H1 (cell line): ENCODE results near the gene EML4. TPM values are rescaled to one million over a fixed set of nuclear protein-coding genes. Genes with fewer than 3 reads are reported as not detected.

Experiments
- CTCF ChIA-PET: fragments of 300-600 bp; sonication (Branson Sonifier 250); formaldehyde crosslinking; loops from one replicate; lab custom pipeline; 2021; ENCODE audit not compliant: partially characterized antibody; lab: Charles Lee
- POLR2A ChIA-PET: fragments of 300-600 bp; sonication (Branson Sonifier 250); formaldehyde crosslinking; loops from one replicate; lab custom pipeline; 2021; ENCODE audit warnings: inconsistent platforms; ENCODE audit not compliant: partially characterized antibody; lab: Charles Lee
- DNase-seq, 2 experiments: peaks; one replicate each; pipeline versions ENCODE4 v3.0.0 to v3.0.0-alpha.2; 2010 to 2022; ENCODE audit warnings: low spot score in 2 of 2, low read depth in 1 of 2, mixed read lengths in 1 of 2
- FAIRE-seq: peaks from 2 replicates; lab custom pipeline; 2011; peaks lifted over from hg19 to GRCh38; lab: Jason Lieb, UNC
- H2AFZ ChIP-seq: 2 replicates; pipeline ENCODE4 v1.8.1; 2012; ENCODE audit warnings: low read length, inconsistent platforms
- H2AK5ac ChIP-seq: 2 replicates; pipeline ENCODE4 v1.6.1; 2013; ENCODE audit warnings: low read depth, low read length
- H2BK120ac ChIP-seq: replicated peaks from 2 replicates; pipeline ENCODE3; 2013; ENCODE audit warnings: low read depth, low read length, inconsistent platforms
- H2BK12ac ChIP-seq: 2 replicates; pipeline ENCODE4 v1.6.1; 2013; ENCODE audit warnings: low read depth, low read length
- H2BK15ac ChIP-seq: 2 replicates; pipeline ENCODE4 v1.6.1; 2013; ENCODE audit warnings: low read length
- H2BK20ac ChIP-seq: 2 replicates; pipeline ENCODE4 v1.6.1; 2013; ENCODE audit warnings: low read length
- H2BK5ac ChIP-seq: 2 replicates; pipeline ENCODE4 v1.6.1; 2013; ENCODE audit warnings: low read depth, low read length
- H3K14ac ChIP-seq: 2 replicates; pipeline ENCODE4 v1.6.1; 2013; ENCODE audit warnings: inconsistent platforms; ENCODE audit not compliant: insufficient read length
- H3K18ac ChIP-seq: 2 replicates; pipeline ENCODE4 v1.6.1; 2013; ENCODE audit warnings: low read length; ENCODE audit errors: extremely low read depth
- H3K23ac ChIP-seq: 2 replicates; pipeline ENCODE4 v1.6.1; 2013; ENCODE audit warnings: inconsistent platforms; ENCODE audit not compliant: insufficient read length
- H3K23me2 ChIP-seq: 2 replicates; pipeline ENCODE4 v1.6.1; 2013; ENCODE audit warnings: low read depth, low read length
- H3K27ac ChIP-seq: 2 replicates; pipeline ENCODE4 v1.6.1; 2011; ENCODE audit warnings: low read depth, low read length, inconsistent platforms
- H3K27me3 ChIP-seq, 4 experiments: replicated peaks in 1 of 4; 1 replicate in 1 of 4; 2 replicates in 3 of 4; pipeline versions ENCODE4 v1.6.1 to v1.8.1; 2011 to 2013; ENCODE audit warnings: low read length in 3 of 4, mild to moderate bottlenecking in 3 of 4, inconsistent platforms in 2 of 4, mixed read lengths in 2 of 4, moderate library complexity in 1 of 4; ENCODE audit not compliant: control insufficient read depth in 3 of 4, insufficient read depth in 3 of 4; ENCODE audit errors: extremely low read depth in 1 of 4
- H3K36me3 ChIP-seq, 4 experiments: 2 replicates each; pipeline versions ENCODE4 v1.6.1 to v1.8.1; 2011 to 2013; ENCODE audit warnings: mild to moderate bottlenecking in 4 of 4, low read length in 3 of 4, moderate library complexity in 2 of 4, control low read depth in 1 of 4, inconsistent platforms in 1 of 4; ENCODE audit not compliant: insufficient read depth in 4 of 4, control insufficient read depth in 2 of 4
- H3K4ac ChIP-seq: replicated peaks from 2 replicates; pipeline ENCODE3; 2013; ENCODE audit warnings: low read length, low read depth, mixed read lengths, inconsistent platforms; ENCODE audit not compliant: insufficient read length
- H3K4me1 ChIP-seq, 4 experiments: replicated peaks in 1 of 4; 1 replicate in 1 of 4; 2 replicates in 3 of 4; pipeline versions ENCODE4 v1.6.1 to v1.8.1; 2011 to 2013; ENCODE audit warnings: low read length in 3 of 4, inconsistent platforms in 2 of 4, mixed read lengths in 1 of 4; ENCODE audit not compliant: insufficient read depth in 4 of 4, control insufficient read depth in 3 of 4
- H3K4me2 ChIP-seq, 2 experiments: 2 replicates each; pipeline versions ENCODE4 v1.6.1 to v1.8.1; 2011 to 2013; ENCODE audit warnings: low read depth in 2 of 2, low read length in 2 of 2, control low read depth in 1 of 2, inconsistent platforms in 1 of 2, mild to moderate bottlenecking in 1 of 2; ENCODE audit not compliant: insufficient read depth in 1 of 2
- H3K4me3 ChIP-seq, 4 experiments: fragments of 200-600, 300-600 bp in 1 of 4; sonication (generic), shearing (Covaris generic), sonication (Bioruptor Twin) in 1 of 4; 2 replicates each; pipeline versions ENCODE4 v1.5.1 to v1.8.1; 2011 to 2016; ENCODE audit warnings: low read length in 4 of 4, low read depth in 3 of 4, control low read depth in 2 of 4, inconsistent platforms in 2 of 4, mild to moderate bottlenecking in 2 of 4, mixed read lengths in 1 of 4, moderate library complexity in 1 of 4; ENCODE audit not compliant: insufficient read depth in 2 of 4; ENCODE audit errors: extremely low read depth in 1 of 4
- H3K56ac ChIP-seq: replicated peaks from 2 replicates; pipeline ENCODE3; 2013; ENCODE audit warnings: low read depth, mild to moderate bottlenecking, mixed read lengths, low read length, inconsistent platforms; ENCODE audit not compliant: insufficient read length
- H3K79me1 ChIP-seq: 2 replicates; pipeline ENCODE4 v1.6.1; 2013; ENCODE audit warnings: low read depth, low read length, control low read depth
- H3K79me2 ChIP-seq, 2 experiments: 2 replicates each; pipeline versions ENCODE4 v1.6.1 to v1.8.1; 2012 to 2013; ENCODE audit warnings: low read length in 2 of 2, mild to moderate bottlenecking in 2 of 2, inconsistent platforms in 1 of 2; ENCODE audit not compliant: insufficient read depth in 2 of 2, control insufficient read depth in 1 of 2
- H3K9ac ChIP-seq, 4 experiments: replicated peaks in 1 of 4; 1 replicate in 1 of 4; 2 replicates in 3 of 4; pipeline versions ENCODE4 v1.6.1 to v1.8.1; 2011 to 2013; ENCODE audit warnings: low read depth in 3 of 4, low read length in 3 of 4, control low read depth in 2 of 4, mild to moderate bottlenecking in 2 of 4, moderate library complexity in 2 of 4, inconsistent platforms in 1 of 4; ENCODE audit errors: extremely low read depth in 1 of 4
- H3K9me3 ChIP-seq, 2 experiments: 2 replicates each; pipeline versions ENCODE4 v1.6.1 to v1.8.1; 2012 to 2013; ENCODE audit warnings: mild to moderate bottlenecking in 2 of 2, moderate library complexity in 2 of 2, control low read depth in 1 of 2, inconsistent platforms in 1 of 2, low read depth in 1 of 2, low read length in 1 of 2, mixed read lengths in 1 of 2; ENCODE audit not compliant: insufficient read depth in 2 of 2
- H4K20me1 ChIP-seq, 2 experiments: replicated peaks in 1 of 2; 2 replicates each; pipeline versions ENCODE3 to v1.8.1; 2011 to 2013; ENCODE audit warnings: inconsistent platforms in 2 of 2, low read length in 2 of 2, mild to moderate bottlenecking in 1 of 2; ENCODE audit not compliant: insufficient read depth in 2 of 2, control insufficient read depth in 1 of 2
- H4K5ac ChIP-seq: 2 replicates; pipeline ENCODE4 v1.6.1; 2013; ENCODE audit warnings: low read length, low read depth, mixed read lengths, inconsistent platforms; ENCODE audit not compliant: insufficient read length
- H4K8ac ChIP-seq: 2 replicates; pipeline ENCODE4 v1.8.0; 2013; ENCODE audit warnings: mild to moderate bottlenecking, moderate library complexity, low read length, inconsistent platforms; ENCODE audit not compliant: insufficient read depth; ENCODE audit errors: extremely low read depth
- H4K91ac ChIP-seq: replicated peaks from 2 replicates; pipeline ENCODE3; 2013; ENCODE audit warnings: low read length, mixed read lengths, inconsistent platforms; ENCODE audit not compliant: insufficient read length
- BCL11A ChIP-seq, 2 experiments: IDR thresholded peaks; one replicate each; pipeline ENCODE4 v1.6.1; 2011; ENCODE audit warnings: low read depth in 2 of 2, low read length in 2 of 2, mild to moderate bottlenecking in 2 of 2
- CBX5 ChIP-seq: fragments of 300-800, 300-1000 bp; sonication (generic); IDR thresholded peaks from 2 replicates; pipeline ENCODE4 v1.7.1; 2016; ENCODE audit warnings: antibody characterized with exemption, low read length, low read depth
- EGR1 ChIP-seq: IDR thresholded peaks from 2 replicates; pipeline ENCODE4 v1.6.1; 2011; ENCODE audit warnings: low read depth, low read length, borderline replicate concordance
- FOSL1 ChIP-seq: IDR thresholded peaks from 2 replicates; pipeline ENCODE4 v1.6.1; 2011; ENCODE audit warnings: mild to moderate bottlenecking, low read depth, low read length, moderate library complexity; ENCODE audit not compliant: insufficient read depth
- HDAC2 ChIP-seq, 2 experiments: fragments of 300-600 bp in 1 of 2; sonication (generic) in 1 of 2; IDR thresholded peaks; 2 replicates each; pipeline ENCODE4 v1.6.1; 2011 to 2012; ENCODE audit warnings: low read depth in 2 of 2, low read length in 2 of 2, mild to moderate bottlenecking in 2 of 2, moderate library complexity in 2 of 2, borderline replicate concordance in 1 of 2, inconsistent platforms in 1 of 2
- KDM1A ChIP-seq: fragments of 200-600, 300-600 bp; sonication (generic); IDR thresholded peaks from 2 replicates; pipeline ENCODE4 v1.7.1; 2016; ENCODE audit warnings: mild to moderate bottlenecking, low read length, borderline replicate concordance
- MAFK ChIP-seq: IDR thresholded peaks from 2 replicates; pipeline ENCODE4 v1.6.1; 2012; ENCODE audit warnings: low read depth, mild to moderate bottlenecking, improper control_type of control experiment, low read length
- PHF8 ChIP-seq: fragments of 200-600 bp; sonication (generic); conservative IDR thresholded peaks from 2 replicates; pipeline ENCODE4 v1.7.1; 2012; ENCODE audit warnings: low read depth, mild to moderate bottlenecking, inconsistent platforms, low read length, moderate library complexity
- POU5F1 ChIP-seq: IDR thresholded peaks from 2 replicates; pipeline ENCODE4 v1.6.1; 2011; ENCODE audit warnings: low read depth, mild to moderate bottlenecking, low read length, moderate library complexity
- RNF2 ChIP-seq: fragments of 200-900, 300-1000 bp; sonication (generic); IDR thresholded peaks from 2 replicates; pipeline ENCODE4 v1.7.1; 2016; ENCODE audit warnings: borderline replicate concordance, low read depth, mild to moderate bottlenecking, antibody characterized with exemption, low read length; ENCODE audit not compliant: poor library complexity, severe bottlenecking; ENCODE audit errors: missing control alignments
- SAP30 ChIP-seq: fragments of 300-600 bp; sonication (generic); IDR thresholded peaks from 2 replicates; pipeline ENCODE4 v1.7.1; 2012; ENCODE audit warnings: low read length, moderate library complexity, mild to moderate bottlenecking, inconsistent platforms; ENCODE audit not compliant: insufficient read depth, insufficient replicate concordance
- SP2 ChIP-seq: IDR thresholded peaks from 2 replicates; pipeline ENCODE4 v1.6.1; 2012; ENCODE audit warnings: mild to moderate bottlenecking, low read length, inconsistent platforms
- WGBS, 2 experiments: shearing (Covaris generic) in 1 of 2; methylation state at CpG; one replicate each; pipeline versions ENCODE4 v1.1.6 to v1.1.7; 2013 to 2015; ENCODE audit warnings: low lambda C conversion rate in 2 of 2, mixed read lengths in 2 of 2, inconsistent platforms in 1 of 2, low coverage in 1 of 2, missing lambda C conversion rate in 1 of 2; ENCODE audit not compliant: insufficient replicate concordance in 2 of 2, insufficient coverage in 1 of 2, insufficient read length in 1 of 2; ENCODE audit errors: extremely low coverage in 1 of 2, missing lambda C conversion rate in 1 of 2; 5-methylcytosine and 5-hydroxymethylcytosine counted together
- polyA plus RNA-seq, 7 experiments: library from polyadenylated mRNA; depleted of rRNA in 3 of 7; stranded (reverse) in 5 of 7; unstranded in 2 of 7; fragments of >200 nt in 5 of 7; fragments of 200-250 nt in 2 of 7; gene quantifications; 1 replicate in 5 of 7; 2 replicates in 1 of 7; 4 replicates in 1 of 7; pipeline versions ENCODE4 v1.2.1 to v1.2.3, GENCODE V29; 2011 to 2013; ENCODE audit warnings: missing spikeins in 2 of 7, mixed read lengths in 2 of 7
- total RNA-seq: library from RNA; stranded (reverse); fragmentation: NEBNext Ultra II Directional; extraction: Animal tissue kit (Norgen Biotek cat#: 25700); gene quantifications from 2 replicates; pipeline ENCODE4 v1.2.1, GENCODE V29; 2021

The EML4 gene
- total and polyA plus RNA-seq, 2 of the 8 experiments (the other 6 are each of a cell fraction or from before 2014, with no cell fraction given), result 50.1 to 104 TPM

GRCh38 chr2:42327125-42327524, 158.0 kb downstream of the EML4 start:
- no peak overlapping the region for H3K23ac ChIP-seq
- no peak overlapping the region for H4K8ac ChIP-seq
- no peak for DNase-seq
- H2BK120ac ChIP-seq, result no peak overlapping the region
- no peaks in the 10 kb centered on the region for H3K79me1 ChIP-seq
- H4K20me1 ChIP-seq, result peaks cover 0 to 8% of the 10 kb centered on the region in 2 experiments
- no peak overlapping the region for H3K27ac ChIP-seq
- no peak overlapping the region for H3K4me3 ChIP-seq
- H3K27me3 ChIP-seq, result no peaks in the 10 kb centered on the region
- 96% methylated on average over 4 of the region's 4 CpGs; no CpG with 5 or more reads in 1 of the 2 experiments for WGBS, 2 experiments
- no peaks in the 10 kb centered on the region for H3K23me2 ChIP-seq
- H3K4me1 ChIP-seq, result no peaks in the 10 kb centered on the region
- H2BK12ac ChIP-seq, result no peak overlapping the region
- H3K9me3 ChIP-seq, result no peaks in the 10 kb centered on the region
- no peak for FAIRE-seq
- H3K9ac ChIP-seq, result no peak overlapping the region
- H2BK20ac ChIP-seq, result no peak overlapping the region
- no peak overlapping the region for H3K4me2 ChIP-seq
- H2AFZ ChIP-seq, result no peak overlapping the region
- H2BK5ac ChIP-seq, result no peak overlapping the region
- H3K36me3 ChIP-seq, result peaks cover 3 to 41% (median 25%) of the 10 kb centered on the region in 4 experiments; a peak in 7 of 8 replicates
- H3K56ac ChIP-seq, result no peak overlapping the region
- no peak overlapping the region for H4K91ac ChIP-seq
- no peak overlapping the region for H3K18ac ChIP-seq
- no peaks in the 10 kb centered on the region for H3K79me2 ChIP-seq
- H2BK15ac ChIP-seq, result no peak overlapping the region
- POLR2A ChIA-PET, result interaction anchor here (0.8 kb wide), 1 partner anchor 13 kb away, joined by 4 read pairs; no protein-coding TSS in a partner anchor
- no peak overlapping the region for H4K5ac ChIP-seq
- no peak overlapping the region for H3K4ac ChIP-seq
- CTCF ChIA-PET, result interaction anchor here (1.2 to 1.4 kb wide), 3 partner anchors 9 to 485 kb away, joined by 3 to 5 read pairs (median 3); no protein-coding TSS in a partner anchor
- H3K14ac ChIP-seq, result no peak overlapping the region
- no peak overlapping the region for H2AK5ac ChIP-seq
- TF ChIP-seq BCL11A (IDR thresholded peaks at IDR 0.05; ENCODE audit: low read depth in 2 of 2, low read length in 2 of 2), result no peak
- TF ChIP-seq KDM1A, result no peak
- TF ChIP-seq EGR1, result no peak
- TF ChIP-seq PHF8, result no peak
- TF ChIP-seq CBX5, result no peak
- no peak for TF ChIP-seq MAFK
- TF ChIP-seq FOSL1, result no peak
- TF ChIP-seq SAP30, result no peak
- TF ChIP-seq RNF2, result no peak
- no peak for TF ChIP-seq SP2
- TF ChIP-seq POU5F1, result no peak
- no peak for TF ChIP-seq HDAC2 (IDR thresholded peaks at IDR 0.05; ENCODE audit: borderline replicate concordance in 1 of 2, low read depth in 2 of 2, low read length in 2 of 2)
